ENCODE measurements around the gene NCOR2.

GRCh38 chr12:124603831-124604251 is 36.4 kb upstream of the NCOR2 start:
- TF ChIP-seq CTCF (IDR thresholded peaks at IDR 0.05) (no peak), POLR2A (IDR thresholded peaks at IDR 0.05) (no peak)

Data from ovary (tissue), 3 donors.